Fibroblast of lung (primary cell): ENCODE data around the gene CORO2B. TPM values are rescaled to one million over a fixed set of nuclear protein-coding genes. Genes with fewer than 3 reads are reported as not detected.

Experiments
- DNase-seq, 2 donors: peaks; one replicate each; pipeline versions ENCODE4 v3.0.0 to v3.0.0-alpha.2; 2010; ENCODE audit warnings: low read depth in 2 of 2
- H2AFZ ChIP-seq: 2 replicates; pipeline ENCODE4 v1.5.1; 2012; ENCODE audit warnings: low read length, control low read depth, inconsistent platforms
- H3K27ac ChIP-seq: 2 replicates; pipeline ENCODE4 v1.5.1; 2011; ENCODE audit warnings: low read length, control low read depth; ENCODE audit not compliant: insufficient read depth
- H3K27me3 ChIP-seq: 2 replicates; pipeline ENCODE4 v1.5.1; 2011; ENCODE audit warnings: mild to moderate bottlenecking, low read length; ENCODE audit not compliant: control insufficient read depth, insufficient read depth
- H3K36me3 ChIP-seq: 2 replicates; pipeline ENCODE4 v1.5.1; 2011; ENCODE audit warnings: low read length; ENCODE audit not compliant: control insufficient read depth, insufficient read depth
- H3K4me1 ChIP-seq: 2 replicates; pipeline ENCODE4 v1.5.1; 2011; ENCODE audit warnings: low read length; ENCODE audit not compliant: control insufficient read depth, insufficient read depth; ENCODE audit errors: extremely low read depth
- H3K4me2 ChIP-seq: 2 replicates; pipeline ENCODE4 v1.5.1; 2011; ENCODE audit warnings: low read length, control low read depth; ENCODE audit not compliant: insufficient read depth; ENCODE audit errors: extremely low read depth
- H3K4me3 ChIP-seq, 4 experiments: fragments of 200-600 bp in 1 of 4; sonication (generic) in 1 of 4; replicated peaks in 1 of 4; 2 replicates each; pipeline ENCODE4 v1.5.1; 2011 to 2016; ENCODE audit warnings: low read length in 4 of 4, low read depth in 3 of 4, mild to moderate bottlenecking in 3 of 4, control low read depth in 2 of 4, inconsistent platforms in 1 of 4, mixed read lengths in 1 of 4; ENCODE audit not compliant: insufficient read depth in 1 of 4; ENCODE audit errors: control extremely low read depth in 1 of 4
- H3K79me2 ChIP-seq: 2 replicates; pipeline ENCODE4 v1.5.1; 2012; ENCODE audit warnings: mild to moderate bottlenecking, low read length, inconsistent platforms; ENCODE audit not compliant: control insufficient read depth, insufficient read depth
- H3K9ac ChIP-seq: 2 replicates; pipeline ENCODE4 v1.5.1; 2011; ENCODE audit warnings: mild to moderate bottlenecking, low read length, control low read depth; ENCODE audit not compliant: insufficient read depth
- H3K9me3 ChIP-seq: 2 replicates; pipeline ENCODE4 v1.5.1; 2012; ENCODE audit warnings: low read depth, low read length; ENCODE audit not compliant: control insufficient read depth, insufficient read depth
- H4K20me1 ChIP-seq: 2 replicates; pipeline ENCODE4 v1.5.1; 2011; ENCODE audit warnings: low read length; ENCODE audit not compliant: control insufficient read depth, insufficient read depth; ENCODE audit errors: extremely low read depth
- EZH2 ChIP-seq: IDR thresholded peaks from 2 replicates; pipeline ENCODE4 v1.5.1; 2012; ENCODE audit warnings: low read length, control low read depth, mild to moderate bottlenecking; ENCODE audit errors: missing control alignments
- polyA plus RNA-seq, 2 donors: library from polyadenylated mRNA; depleted of rRNA in 1 of 2; stranded (reverse) in 1 of 2; unstranded in 1 of 2; fragments of >200 nt; gene quantifications; 2 replicates each; pipeline ENCODE4 v1.2.1, GENCODE V29; 2011 to 2012; ENCODE audit warnings: missing spikeins in 1 of 2
- total RNA-seq: library from RNA; depleted of rRNA; stranded (reverse); fragments of >200 nt; gene quantifications from 2 replicates; pipeline ENCODE4 v1.2.1, GENCODE V29; 2014
- TF ChIP-seq, protein P1 (sequence below), 2 donors: IDR thresholded peaks in 1 of 2; conservative IDR thresholded peaks in 1 of 2; 1 replicate in 1 of 2; 2 replicates in 1 of 2; pipeline ENCODE4 v1.5.1; 2011 to 2012; ENCODE audit warnings: low read length in 2 of 2, control low read depth in 1 of 2, inconsistent platforms in 1 of 2, low read depth in 1 of 2, mild to moderate bottlenecking in 1 of 2

Gene CORO2B
- total and polyA plus RNA-seq, 2 donors (not counting 1 experiment from before 2014, with no cell fraction given), result 17.5 to 25.3 TPM

DNA sequence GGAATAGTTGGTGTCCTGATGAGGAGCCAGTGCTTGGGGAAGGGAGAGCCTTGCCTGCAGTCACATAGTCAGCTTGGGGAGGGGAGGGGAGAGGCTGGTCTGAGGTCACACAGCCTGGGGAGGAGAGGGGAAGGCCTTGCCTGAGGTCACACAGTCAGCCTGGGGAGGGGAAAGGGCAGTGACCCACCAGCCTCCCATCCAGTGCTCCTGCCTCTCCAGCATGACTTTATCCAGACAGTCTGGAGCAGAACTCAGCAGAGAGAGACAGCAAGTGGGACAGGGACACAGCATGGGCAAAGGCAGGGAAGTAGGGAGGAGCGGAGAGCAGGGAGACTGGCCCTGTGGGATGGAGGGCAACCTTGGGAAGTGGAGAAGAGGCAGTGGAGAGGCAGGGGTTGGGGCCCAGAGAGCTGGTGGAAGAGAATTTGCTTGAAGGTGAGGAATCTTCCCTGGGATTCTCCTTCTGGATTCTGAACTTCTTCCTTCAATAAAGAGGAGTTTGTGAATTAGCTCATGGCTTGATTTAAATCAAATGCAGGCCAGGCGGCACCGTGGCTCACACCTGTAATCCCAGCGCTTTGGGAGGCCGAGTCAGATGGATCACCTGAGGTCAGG lies 64.5 kb downstream of the CORO2B start:
- H3K27ac ChIP-seq, result peak overlapping the region; percentile 77

DNA sequence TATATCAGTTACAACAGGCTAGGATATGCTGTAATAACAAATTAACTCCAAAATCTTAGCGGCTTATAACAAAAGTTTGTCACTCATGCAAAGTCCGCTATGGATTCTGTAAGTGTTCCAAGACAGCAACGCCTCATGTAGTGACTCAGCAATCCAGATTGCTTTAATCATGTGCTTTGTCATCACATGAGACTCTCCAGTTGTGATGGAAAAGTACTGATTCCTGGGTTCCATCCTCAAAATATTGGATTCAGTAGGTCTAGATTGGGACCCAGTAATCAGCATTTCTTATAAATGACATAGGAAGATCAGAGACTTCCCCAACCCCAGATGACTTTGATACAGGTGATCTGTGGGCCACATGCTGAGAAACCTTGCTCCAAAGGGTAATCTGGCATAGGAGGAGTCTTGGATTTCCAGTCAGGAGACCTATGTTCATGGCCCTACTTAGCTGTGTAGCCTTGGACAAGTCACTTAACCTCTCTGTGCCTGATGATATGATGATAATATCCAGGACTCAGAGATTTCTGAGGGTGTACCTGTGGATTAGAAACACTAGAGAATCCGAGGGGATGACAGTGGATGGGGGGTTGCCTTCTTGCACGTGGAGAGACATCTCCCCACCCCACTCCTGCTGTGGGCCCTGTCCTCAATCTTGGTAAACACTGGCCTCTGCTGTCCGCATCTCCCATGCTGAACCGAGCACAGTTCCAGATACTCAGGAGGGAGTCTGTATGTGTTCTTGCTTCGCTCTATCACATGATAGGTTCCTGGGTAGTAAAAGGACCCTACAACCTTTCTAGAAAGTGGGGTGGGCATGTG lies 65.5 kb downstream of the CORO2B start:
- Histone ChIP-seq H3K27me3 (no peaks in the 10 kb centered on the region), H4K20me1 (no peaks in the 10 kb centered on the region), H3K79me2 (peaks cover 31% of the 10 kb centered on the region), H3K27ac (peak overlapping the region; percentile 55), H3K9me3 (no peaks in the 10 kb centered on the region), H3K36me3 (peaks cover 1% of the 10 kb centered on the region), H2AFZ (no peak overlapping the region), H3K4me3 (no peak overlapping the region), H3K4me1 (peaks cover 41% of the 10 kb centered on the region), H3K4me2 (no peak overlapping the region), H3K9ac (no peak overlapping the region)
- no peak for TF ChIP-seq EZH2
- TF ChIP-seq, protein P1, sequence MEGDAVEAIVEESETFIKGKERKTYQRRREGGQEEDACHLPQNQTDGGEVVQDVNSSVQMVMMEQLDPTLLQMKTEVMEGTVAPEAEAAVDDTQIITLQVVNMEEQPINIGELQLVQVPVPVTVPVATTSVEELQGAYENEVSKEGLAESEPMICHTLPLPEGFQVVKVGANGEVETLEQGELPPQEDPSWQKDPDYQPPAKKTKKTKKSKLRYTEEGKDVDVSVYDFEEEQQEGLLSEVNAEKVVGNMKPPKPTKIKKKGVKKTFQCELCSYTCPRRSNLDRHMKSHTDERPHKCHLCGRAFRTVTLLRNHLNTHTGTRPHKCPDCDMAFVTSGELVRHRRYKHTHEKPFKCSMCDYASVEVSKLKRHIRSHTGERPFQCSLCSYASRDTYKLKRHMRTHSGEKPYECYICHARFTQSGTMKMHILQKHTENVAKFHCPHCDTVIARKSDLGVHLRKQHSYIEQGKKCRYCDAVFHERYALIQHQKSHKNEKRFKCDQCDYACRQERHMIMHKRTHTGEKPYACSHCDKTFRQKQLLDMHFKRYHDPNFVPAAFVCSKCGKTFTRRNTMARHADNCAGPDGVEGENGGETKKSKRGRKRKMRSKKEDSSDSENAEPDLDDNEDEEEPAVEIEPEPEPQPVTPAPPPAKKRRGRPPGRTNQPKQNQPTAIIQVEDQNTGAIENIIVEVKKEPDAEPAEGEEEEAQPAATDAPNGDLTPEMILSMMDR (conservative IDR thresholded peaks at IDR 0.05 in 1 of 2, IDR thresholded peaks at IDR 0.05 in 1 of 2; ENCODE audit: low read depth in 1 of 2, low read length in 2 of 2), result peak in 1 of 2 donors; percentile 27
- DNase-seq, result peak; percentile 83 to 89

More for the DNA sequence above, 64.5 kb downstream of the CORO2B start:
- no peak overlapping the region for H3K4me3 ChIP-seq
- peaks cover 48% of the 10 kb centered on the region for H3K4me1 ChIP-seq
- H2AFZ ChIP-seq, result no peak overlapping the region
- H3K4me2 ChIP-seq, result peak overlapping the region; percentile 64
- H4K20me1 ChIP-seq, result no peaks in the 10 kb centered on the region
- H3K9ac ChIP-seq, result no peak overlapping the region
- no peak for DNase-seq
- peaks cover 31% of the 10 kb centered on the region for H3K79me2 ChIP-seq
- no peaks in the 10 kb centered on the region for H3K27me3 ChIP-seq
- TF ChIP-seq EZH2, result no peak
- TF ChIP-seq, protein P1 (conservative IDR thresholded peaks at IDR 0.05 in 1 of 2, IDR thresholded peaks at IDR 0.05 in 1 of 2; ENCODE audit: low read depth in 1 of 2, low read length in 2 of 2), result no peak
- peaks cover 1% of the 10 kb centered on the region for H3K36me3 ChIP-seq
- no peaks in the 10 kb centered on the region for H3K9me3 ChIP-seq

DNA sequence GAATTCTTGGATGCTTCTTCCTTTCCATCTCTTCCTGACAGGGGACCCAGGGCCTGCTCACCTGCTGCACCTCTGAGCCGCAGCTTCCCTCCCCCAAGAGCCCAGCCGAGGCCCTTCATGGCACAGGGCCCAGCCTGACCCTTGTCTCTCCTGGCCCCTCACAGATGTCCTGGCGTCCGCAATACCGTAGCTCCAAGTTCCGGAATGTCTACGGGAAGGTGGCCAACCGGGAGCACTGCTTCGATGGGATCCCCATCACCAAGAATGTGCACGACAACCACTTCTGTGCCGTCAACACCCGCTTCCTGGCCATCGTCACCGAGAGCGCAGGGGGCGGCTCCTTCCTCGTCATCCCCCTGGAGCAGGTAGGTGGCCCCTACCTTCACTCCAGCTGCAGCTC lies 66.2 kb downstream of the CORO2B start:
- Histone ChIP-seq H3K79me2 (peaks cover 31% of the 10 kb centered on the region), H3K27me3 (no peaks in the 10 kb centered on the region), H3K36me3 (peaks cover 1% of the 10 kb centered on the region), H2AFZ (no peak overlapping the region), H3K4me1 (peaks cover 34% of the 10 kb centered on the region), H3K4me3 (no peak overlapping the region), H3K4me2 (no peak overlapping the region), H3K9me3 (no peaks in the 10 kb centered on the region), H4K20me1 (no peaks in the 10 kb centered on the region), H3K9ac (no peak overlapping the region), H3K27ac (no peak overlapping the region)
- DNase-seq, result no peak
- no peak for TF ChIP-seq EZH2
- TF ChIP-seq, protein P1 (conservative IDR thresholded peaks at IDR 0.05 in 1 of 2, IDR thresholded peaks at IDR 0.05 in 1 of 2; ENCODE audit: low read depth in 1 of 2, low read length in 2 of 2), result no peak
